HEK293T (cell line): ENCODE measurements around the gene NLRX1.

Experiments used
- BHLHE40 ChIP-seq: fragments of 450-650 bp; IDR thresholded peaks from 2 replicates; pipeline ENCODE4 v1.6.1; 2016; ENCODE audit warnings: mild to moderate bottlenecking, moderate library complexity, borderline replicate concordance
- CTBP1 ChIP-seq: fragments of 450-650 bp; IDR thresholded peaks from 2 replicates; pipeline ENCODE4 v1.6.1; 2016; ENCODE audit warnings: borderline replicate concordance
- ELF4 ChIP-seq: fragments of 450-650 bp; IDR thresholded peaks from 2 replicates; pipeline ENCODE4 v1.6.1; 2017; ENCODE audit warnings: antibody characterized with exemption
- FOXA1 ChIP-seq: fragments of 450-650 bp; IDR thresholded peaks from 2 replicates; pipeline ENCODE4 v1.6.1; 2016; ENCODE audit warnings: mild to moderate bottlenecking
- FOXM1 ChIP-seq: fragments of 450-650 bp; IDR thresholded peaks from 2 replicates; pipeline ENCODE4 v1.6.1; 2017; ENCODE audit warnings: mild to moderate bottlenecking, borderline replicate concordance
- HDGF ChIP-seq: fragments of 450-650 bp; IDR thresholded peaks from 2 replicates; pipeline ENCODE4 v1.6.1; 2017; ENCODE audit warnings: antibody characterized with exemption, borderline replicate concordance
- L3MBTL2 ChIP-seq: fragments of 450-650 bp; conservative IDR thresholded peaks from 2 replicates; pipeline ENCODE4 v1.6.1; 2016; ENCODE audit warnings: mild to moderate bottlenecking
- LEF1 ChIP-seq: fragments of 450-650 bp; IDR thresholded peaks from 2 replicates; pipeline ENCODE4 v1.6.1; 2017; ENCODE audit warnings: mild to moderate bottlenecking, borderline replicate concordance
- NFRKB ChIP-seq: fragments of 450-650 bp; IDR thresholded peaks from 2 replicates; pipeline ENCODE4 v1.6.1; 2016; ENCODE audit warnings: mild to moderate bottlenecking, moderate library complexity
- SP1 ChIP-seq: fragments of 450-650 bp; IDR thresholded peaks from 2 replicates; pipeline ENCODE4 v1.6.1; 2017
- SUZ12 ChIP-seq: fragments of 450-650 bp; IDR thresholded peaks from 2 replicates; pipeline ENCODE4 v1.6.1; 2016; ENCODE audit warnings: mild to moderate bottlenecking
- TARDBP ChIP-seq: fragments of 450-650 bp; IDR thresholded peaks from 2 replicates; pipeline ENCODE4 v1.6.1; 2016
- ZNF384 ChIP-seq: fragments of 450-650 bp; IDR thresholded peaks from 2 replicates; pipeline ENCODE4 v1.6.1; 2016
- TF ChIP-seq, protein P1 (sequence below): fragments of 450-650 bp; IDR thresholded peaks from 2 replicates; pipeline ENCODE4 v1.6.1; 2016

- TF ChIP-seq ELF4 (no peak), FOXM1 (no peak), LEF1 (no peak), SP1 (no peak), FOXA1 (no peak), SUZ12 (no peak), ZNF384 (no peak), BHLHE40 (no peak), CTBP1 (no peak), TARDBP (no peak), NFRKB (no peak), HDGF (no peak), L3MBTL2 (no peak)
- TF ChIP-seq, protein P1, sequence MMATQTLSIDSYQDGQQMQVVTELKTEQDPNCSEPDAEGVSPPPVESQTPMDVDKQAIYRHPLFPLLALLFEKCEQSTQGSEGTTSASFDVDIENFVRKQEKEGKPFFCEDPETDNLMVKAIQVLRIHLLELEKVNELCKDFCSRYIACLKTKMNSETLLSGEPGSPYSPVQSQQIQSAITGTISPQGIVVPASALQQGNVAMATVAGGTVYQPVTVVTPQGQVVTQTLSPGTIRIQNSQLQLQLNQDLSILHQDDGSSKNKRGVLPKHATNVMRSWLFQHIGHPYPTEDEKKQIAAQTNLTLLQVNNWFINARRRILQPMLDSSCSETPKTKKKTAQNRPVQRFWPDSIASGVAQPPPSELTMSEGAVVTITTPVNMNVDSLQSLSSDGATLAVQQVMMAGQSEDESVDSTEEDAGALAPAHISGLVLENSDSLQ, result no peak
These were observed 60.8 kb downstream of the NLRX1 start for GRCh38 chr11:119229288-119229672.
